GM12878 (cell line): Measurements from ENCODE around the gene LPIN1. TPM values are rescaled to one million over a fixed set of nuclear protein-coding genes. Genes with fewer than 3 reads are reported as not detected.

Experiments
- ATF7 ChIP-seq: fragments of 450-650 bp; IDR thresholded peaks from 2 replicates; pipeline ENCODE4 v1.6.1; 2016; ENCODE audit warnings: low read depth, mild to moderate bottlenecking
- BACH1 ChIP-seq: fragments of 450-650 bp; IDR thresholded peaks from 2 replicates; pipeline ENCODE4 v1.6.1; 2017; ENCODE audit warnings: mild to moderate bottlenecking, borderline replicate concordance
- BCL11A ChIP-seq: IDR thresholded peaks from 2 replicates; pipeline ENCODE4 v1.6.1; 2011; ENCODE audit warnings: low read depth, low read length
- CBFB ChIP-seq: IDR thresholded peaks from 2 replicates; pipeline ENCODE4 v1.6.1; 2016; ENCODE audit warnings: antibody characterized with exemption, low read depth
- EP300 ChIP-seq, 2 experiments: fragments of 150-350 bp in 1 of 2; IDR thresholded peaks; 2 replicates each; pipeline ENCODE4 v1.6.1; 2011 to 2012; ENCODE audit warnings: low read depth in 2 of 2, low read length in 2 of 2, borderline replicate concordance in 1 of 2, improper control_type of control experiment in 1 of 2, inconsistent platforms in 1 of 2; ENCODE audit not compliant: control insufficient read depth in 1 of 2
- KLF5 ChIP-seq: fragments of 450-650 bp; IDR thresholded peaks from 2 replicates; pipeline ENCODE4 v1.6.1; 2014; ENCODE audit warnings: mild to moderate bottlenecking; ENCODE audit not compliant: partially characterized antibody
- PAX8 ChIP-seq: fragments of 450-650 bp; IDR thresholded peaks from 2 replicates; pipeline ENCODE4 v1.6.1; 2017; ENCODE audit warnings: mild to moderate bottlenecking, moderate library complexity
- RAD51 ChIP-seq: fragments of 450-650 bp; IDR thresholded peaks from 2 replicates; pipeline ENCODE4 v1.6.1; 2016; ENCODE audit warnings: moderate library complexity, mild to moderate bottlenecking, inconsistent platforms
- STAT1 ChIP-seq: fragments of 450-650 bp; conservative IDR thresholded peaks from 2 replicates; pipeline ENCODE4 v1.6.1; 2014; ENCODE audit warnings: antibody characterized with exemption, mild to moderate bottlenecking
- TCF12 ChIP-seq: IDR thresholded peaks from 2 replicates; pipeline ENCODE4 v1.6.1; 2011; ENCODE audit warnings: low read depth, mild to moderate bottlenecking, low read length
- ZNF217 ChIP-seq: fragments of 450-650 bp; IDR thresholded peaks from 2 replicates; pipeline ENCODE4 v1.6.1; 2017; ENCODE audit warnings: antibody characterized with exemption, mild to moderate bottlenecking
- ZNF24 ChIP-seq: fragments of 450-650 bp; IDR thresholded peaks from 2 replicates; pipeline ENCODE4 v1.6.1; 2017; ENCODE audit warnings: antibody characterized with exemption, mild to moderate bottlenecking
- polyA plus RNA-seq, 11 experiments: library from polyadenylated mRNA; depleted of rRNA in 4 of 11; unstranded in 6 of 11; stranded (reverse) in 5 of 11; fragments of >200 nt; fragmentation: Nextera tagmentation in 4 of 11; fragmentation: Illumina TruSeq in 1 of 11; extraction: Ambion mirVana in 4 of 11; extraction: Trizol in 1 of 11; gene quantifications; 1 replicate in 1 of 11; 2 replicates in 10 of 11; pipeline versions ENCODE4 v1.2.1 to v1.2.3, GENCODE V29; 2011 to 2016; ENCODE audit warnings: inconsistent platforms in 2 of 11, missing spikeins in 2 of 11, low read depth in 1 of 11
- total RNA-seq, 4 experiments: library from RNA; depleted of rRNA in 3 of 4; stranded (reverse); fragments of >200 nt in 3 of 4; fragmentation: Illumina TruSeq in 1 of 4; extraction: Trizol in 1 of 4; gene quantifications; 2 replicates each; pipeline versions ENCODE4 v1.2.1 to v1.2.3, GENCODE V29; 2013 to 2021
- TF ChIP-seq, protein P1 (sequence below): IDR thresholded peaks from 2 replicates; pipeline ENCODE4 v1.6.1; 2011; ENCODE audit warnings: borderline replicate concordance, low read depth, mild to moderate bottlenecking, moderate library complexity, low read length; ENCODE audit not compliant: insufficient read depth, poor library complexity, severe bottlenecking
- TF ChIP-seq, protein P2 (sequence below), 3 experiments: IDR thresholded peaks in 2 of 3; conservative IDR thresholded peaks in 1 of 3; 2 replicates each; pipeline ENCODE4 v1.5.1; 2011; ENCODE audit warnings: low read depth in 3 of 3, low read length in 3 of 3, mild to moderate bottlenecking in 3 of 3, control low read depth in 2 of 3, moderate library complexity in 2 of 3, inconsistent platforms in 1 of 3, mixed read lengths in 1 of 3; ENCODE audit not compliant: control insufficient read depth in 2 of 3, insufficient read depth in 1 of 3; ENCODE audit errors: extremely low read depth in 1 of 3
- TF ChIP-seq, protein P3 (sequence below): fragments of 450-650 bp; formaldehyde crosslinking; IDR thresholded peaks from 2 replicates; pipeline ENCODE4 v1.5.0; 2022; ENCODE audit warnings: mild to moderate bottlenecking, missing genetic modification characterization
- TF ChIP-seq, protein P4 (sequence below): fragments of 450-650 bp; IDR thresholded peaks from 2 replicates; pipeline ENCODE4 v1.6.1; 2017; ENCODE audit warnings: antibody characterized with exemption, mild to moderate bottlenecking, moderate library complexity
- TF ChIP-seq, protein P5 (sequence below): fragments of 450-650 bp; IDR thresholded peaks from 2 replicates; pipeline ENCODE4 v1.6.1; 2017; ENCODE audit warnings: mild to moderate bottlenecking
- TF ChIP-seq, protein P6 (sequence below): IDR thresholded peaks from 2 replicates; pipeline ENCODE4 v1.6.1; 2011; ENCODE audit warnings: borderline replicate concordance, low read depth, mild to moderate bottlenecking, moderate library complexity, mixed read lengths, low read length; ENCODE audit not compliant: insufficient read depth; ENCODE audit errors: extremely low read length

Gene LPIN1
- total and polyA plus RNA-seq, 10 of the 15 experiments (the other 5 are each of a cell fraction or from before 2014, with no cell fraction given), result 18.8 to 82.5 (median 50.3) TPM

DNA sequence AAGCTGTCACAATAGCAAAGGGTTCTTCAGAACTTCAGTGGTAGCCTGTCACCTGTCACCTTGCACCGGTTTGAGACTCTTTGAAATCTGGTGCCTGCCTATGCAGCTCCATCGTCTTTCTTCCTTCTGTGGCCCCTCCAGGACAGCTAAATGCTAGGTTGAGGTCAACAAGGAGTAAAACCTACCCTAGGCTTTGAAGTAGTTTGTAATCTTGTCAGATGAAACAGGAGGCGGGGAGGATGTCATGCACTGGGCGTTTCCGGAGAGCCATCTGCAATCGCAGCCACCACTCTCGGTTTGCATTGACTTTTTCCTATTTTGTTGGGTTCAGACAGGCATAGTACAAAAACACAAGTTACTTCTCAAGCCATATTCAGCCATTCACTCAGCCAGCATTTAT is 116.7 kb downstream of the LPIN1 start (continued):
- TF ChIP-seq EP300 (IDR thresholded peaks at IDR 0.05; ENCODE audit: borderline replicate concordance in 1 of 2, control insufficient read depth in 1 of 2, low read depth in 2 of 2, low read length in 2 of 2) (no peak), ZNF24 (no peak), ATF7 (no peak), STAT1 (no peak), RAD51 (no peak), KLF5 (no peak), PAX8 (no peak), BCL11A (no peak), TCF12 (0 out of 2 replicates have a peak, but pooled peaks have one; percentile 47), ZNF217 (no peak), BACH1 (no peak), CBFB (no peak)
- TF ChIP-seq, protein P1, sequence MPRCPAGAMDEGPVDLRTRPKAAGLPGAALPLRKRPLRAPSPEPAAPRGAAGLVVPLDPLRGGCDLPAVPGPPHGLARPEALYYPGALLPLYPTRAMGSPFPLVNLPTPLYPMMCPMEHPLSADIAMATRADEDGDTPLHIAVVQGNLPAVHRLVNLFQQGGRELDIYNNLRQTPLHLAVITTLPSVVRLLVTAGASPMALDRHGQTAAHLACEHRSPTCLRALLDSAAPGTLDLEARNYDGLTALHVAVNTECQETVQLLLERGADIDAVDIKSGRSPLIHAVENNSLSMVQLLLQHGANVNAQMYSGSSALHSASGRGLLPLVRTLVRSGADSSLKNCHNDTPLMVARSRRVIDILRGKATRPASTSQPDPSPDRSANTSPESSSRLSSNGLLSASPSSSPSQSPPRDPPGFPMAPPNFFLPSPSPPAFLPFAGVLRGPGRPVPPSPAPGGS, result no peak
- TF ChIP-seq, protein P2, sequence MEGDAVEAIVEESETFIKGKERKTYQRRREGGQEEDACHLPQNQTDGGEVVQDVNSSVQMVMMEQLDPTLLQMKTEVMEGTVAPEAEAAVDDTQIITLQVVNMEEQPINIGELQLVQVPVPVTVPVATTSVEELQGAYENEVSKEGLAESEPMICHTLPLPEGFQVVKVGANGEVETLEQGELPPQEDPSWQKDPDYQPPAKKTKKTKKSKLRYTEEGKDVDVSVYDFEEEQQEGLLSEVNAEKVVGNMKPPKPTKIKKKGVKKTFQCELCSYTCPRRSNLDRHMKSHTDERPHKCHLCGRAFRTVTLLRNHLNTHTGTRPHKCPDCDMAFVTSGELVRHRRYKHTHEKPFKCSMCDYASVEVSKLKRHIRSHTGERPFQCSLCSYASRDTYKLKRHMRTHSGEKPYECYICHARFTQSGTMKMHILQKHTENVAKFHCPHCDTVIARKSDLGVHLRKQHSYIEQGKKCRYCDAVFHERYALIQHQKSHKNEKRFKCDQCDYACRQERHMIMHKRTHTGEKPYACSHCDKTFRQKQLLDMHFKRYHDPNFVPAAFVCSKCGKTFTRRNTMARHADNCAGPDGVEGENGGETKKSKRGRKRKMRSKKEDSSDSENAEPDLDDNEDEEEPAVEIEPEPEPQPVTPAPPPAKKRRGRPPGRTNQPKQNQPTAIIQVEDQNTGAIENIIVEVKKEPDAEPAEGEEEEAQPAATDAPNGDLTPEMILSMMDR (IDR thresholded peaks at IDR 0.05 in 2 of 3, conservative IDR thresholded peaks at IDR 0.05 in 1 of 3; ENCODE audit: control insufficient read depth in 2 of 3, extremely low read depth in 1 of 3, insufficient read depth in 1 of 3, low read depth in 3 of 3, low read length in 3 of 3), result no peak
- TF ChIP-seq, protein P3, sequence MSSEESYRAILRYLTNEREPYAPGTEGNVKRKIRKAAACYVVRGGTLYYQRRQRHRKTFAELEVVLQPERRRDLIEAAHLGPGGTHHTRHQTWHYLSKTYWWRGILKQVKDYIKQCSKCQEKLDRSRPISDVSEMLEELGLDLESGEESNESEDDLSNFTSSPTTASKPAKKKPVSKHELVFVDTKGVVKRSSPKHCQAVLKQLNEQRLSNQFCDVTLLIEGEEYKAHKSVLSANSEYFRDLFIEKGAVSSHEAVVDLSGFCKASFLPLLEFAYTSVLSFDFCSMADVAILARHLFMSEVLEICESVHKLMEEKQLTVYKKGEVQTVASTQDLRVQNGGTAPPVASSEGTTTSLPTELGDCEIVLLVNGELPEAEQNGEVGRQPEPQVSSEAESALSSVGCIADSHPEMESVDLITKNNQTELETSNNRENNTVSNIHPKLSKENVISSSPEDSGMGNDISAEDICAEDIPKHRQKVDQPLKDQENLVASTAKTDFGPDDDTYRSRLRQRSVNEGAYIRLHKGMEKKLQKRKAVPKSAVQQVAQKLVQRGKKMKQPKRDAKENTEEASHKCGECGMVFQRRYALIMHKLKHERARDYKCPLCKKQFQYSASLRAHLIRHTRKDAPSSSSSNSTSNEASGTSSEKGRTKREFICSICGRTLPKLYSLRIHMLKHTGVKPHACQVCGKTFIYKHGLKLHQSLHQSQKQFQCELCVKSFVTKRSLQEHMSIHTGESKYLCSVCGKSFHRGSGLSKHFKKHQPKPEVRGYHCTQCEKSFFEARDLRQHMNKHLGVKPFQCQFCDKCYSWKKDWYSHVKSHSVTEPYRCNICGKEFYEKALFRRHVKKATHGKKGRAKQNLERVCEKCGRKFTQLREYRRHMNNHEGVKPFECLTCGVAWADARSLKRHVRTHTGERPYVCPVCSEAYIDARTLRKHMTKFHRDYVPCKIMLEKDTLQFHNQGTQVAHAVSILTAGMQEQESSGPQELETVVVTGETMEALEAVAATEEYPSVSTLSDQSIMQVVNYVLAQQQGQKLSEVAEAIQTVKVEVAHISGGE (CRISPR knock-in tag), result no peak
- TF ChIP-seq, protein P4, sequence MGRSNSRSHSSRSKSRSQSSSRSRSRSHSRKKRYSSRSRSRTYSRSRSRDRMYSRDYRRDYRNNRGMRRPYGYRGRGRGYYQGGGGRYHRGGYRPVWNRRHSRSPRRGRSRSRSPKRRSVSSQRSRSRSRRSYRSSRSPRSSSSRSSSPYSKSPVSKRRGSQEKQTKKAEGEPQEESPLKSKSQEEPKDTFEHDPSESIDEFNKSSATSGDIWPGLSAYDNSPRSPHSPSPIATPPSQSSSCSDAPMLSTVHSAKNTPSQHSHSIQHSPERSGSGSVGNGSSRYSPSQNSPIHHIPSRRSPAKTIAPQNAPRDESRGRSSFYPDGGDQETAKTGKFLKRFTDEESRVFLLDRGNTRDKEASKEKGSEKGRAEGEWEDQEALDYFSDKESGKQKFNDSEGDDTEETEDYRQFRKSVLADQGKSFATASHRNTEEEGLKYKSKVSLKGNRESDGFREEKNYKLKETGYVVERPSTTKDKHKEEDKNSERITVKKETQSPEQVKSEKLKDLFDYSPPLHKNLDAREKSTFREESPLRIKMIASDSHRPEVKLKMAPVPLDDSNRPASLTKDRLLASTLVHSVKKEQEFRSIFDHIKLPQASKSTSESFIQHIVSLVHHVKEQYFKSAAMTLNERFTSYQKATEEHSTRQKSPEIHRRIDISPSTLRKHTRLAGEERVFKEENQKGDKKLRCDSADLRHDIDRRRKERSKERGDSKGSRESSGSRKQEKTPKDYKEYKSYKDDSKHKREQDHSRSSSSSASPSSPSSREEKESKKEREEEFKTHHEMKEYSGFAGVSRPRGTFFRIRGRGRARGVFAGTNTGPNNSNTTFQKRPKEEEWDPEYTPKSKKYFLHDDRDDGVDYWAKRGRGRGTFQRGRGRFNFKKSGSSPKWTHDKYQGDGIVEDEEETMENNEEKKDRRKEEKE, result no peak
- TF ChIP-seq, protein P5, sequence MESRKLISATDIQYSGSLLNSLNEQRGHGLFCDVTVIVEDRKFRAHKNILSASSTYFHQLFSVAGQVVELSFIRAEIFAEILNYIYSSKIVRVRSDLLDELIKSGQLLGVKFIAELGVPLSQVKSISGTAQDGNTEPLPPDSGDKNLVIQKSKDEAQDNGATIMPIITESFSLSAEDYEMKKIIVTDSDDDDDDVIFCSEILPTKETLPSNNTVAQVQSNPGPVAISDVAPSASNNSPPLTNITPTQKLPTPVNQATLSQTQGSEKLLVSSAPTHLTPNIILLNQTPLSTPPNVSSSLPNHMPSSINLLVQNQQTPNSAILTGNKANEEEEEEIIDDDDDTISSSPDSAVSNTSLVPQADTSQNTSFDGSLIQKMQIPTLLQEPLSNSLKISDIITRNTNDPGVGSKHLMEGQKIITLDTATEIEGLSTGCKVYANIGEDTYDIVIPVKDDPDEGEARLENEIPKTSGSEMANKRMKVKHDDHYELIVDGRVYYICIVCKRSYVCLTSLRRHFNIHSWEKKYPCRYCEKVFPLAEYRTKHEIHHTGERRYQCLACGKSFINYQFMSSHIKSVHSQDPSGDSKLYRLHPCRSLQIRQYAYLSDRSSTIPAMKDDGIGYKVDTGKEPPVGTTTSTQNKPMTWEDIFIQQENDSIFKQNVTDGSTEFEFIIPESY, result no peak
- TF ChIP-seq, protein P6, sequence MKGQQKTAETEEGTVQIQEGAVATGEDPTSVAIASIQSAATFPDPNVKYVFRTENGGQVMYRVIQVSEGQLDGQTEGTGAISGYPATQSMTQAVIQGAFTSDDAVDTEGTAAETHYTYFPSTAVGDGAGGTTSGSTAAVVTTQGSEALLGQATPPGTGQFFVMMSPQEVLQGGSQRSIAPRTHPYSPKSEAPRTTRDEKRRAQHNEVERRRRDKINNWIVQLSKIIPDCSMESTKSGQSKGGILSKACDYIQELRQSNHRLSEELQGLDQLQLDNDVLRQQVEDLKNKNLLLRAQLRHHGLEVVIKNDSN, result no peak
